ENCODE results near the gene RYR3. TPM values are rescaled to one million over a fixed set of nuclear protein-coding genes. Genes with fewer than 3 reads are reported as not detected.

The RYR3 gene
- total RNA-seq, 1 donor from 2014 or later, result under 0.01 TPM

GRCh38 chr15:33910741-33911140 is 600.0 kb downstream of the RYR3 start:
- Histone ChIP-seq H3K4me3 (ENCODE audit: low read depth, low read length) (no peak overlapping the region), H3K27me3 (ENCODE audit: control insufficient read depth, insufficient read depth, low read length) (no peaks in the 10 kb centered on the region), H3K36me3 (ENCODE audit: control insufficient read depth, insufficient read depth, low read length) (no peaks in the 10 kb centered on the region)
- FAIRE-seq (no peak), DNase-seq (ENCODE audit: low read depth) (peak; percentile 59)
- no peak for TF ChIP-seq CTCF (IDR thresholded peaks at IDR 0.05; ENCODE audit: insufficient read depth, low read length, severe bottlenecking)

- Histone ChIP-seq H3K27me3 (ENCODE audit: control insufficient read depth, insufficient read depth, low read length) (no peaks in the 10 kb centered on the region), H3K36me3 (ENCODE audit: control insufficient read depth, insufficient read depth, low read length) (no peaks in the 10 kb centered on the region), H3K4me3 (ENCODE audit: low read depth, low read length) (no peak overlapping the region)
- FAIRE-seq (no peak), DNase-seq (ENCODE audit: low read depth) (no peak)
- no peak for TF ChIP-seq CTCF (IDR thresholded peaks at IDR 0.05; ENCODE audit: insufficient read depth, low read length, severe bottlenecking)
Measured at GRCh38 chr15:33912326-33912725, 601.6 kb downstream of the RYR3 start.

GRCh38 chr15:33913459-33913858 is 602.7 kb downstream of the RYR3 start:
- Histone ChIP-seq H3K4me3 (ENCODE audit: low read depth, low read length) (no peak overlapping the region), H3K27me3 (ENCODE audit: control insufficient read depth, insufficient read depth, low read length) (no peaks in the 10 kb centered on the region), H3K36me3 (ENCODE audit: control insufficient read depth, insufficient read depth, low read length) (no peaks in the 10 kb centered on the region)
- no peak for FAIRE-seq
- TF ChIP-seq CTCF (IDR thresholded peaks at IDR 0.05; ENCODE audit: insufficient read depth, low read length, severe bottlenecking), result no peak
- DNase-seq (ENCODE audit: low read depth), result peak; percentile 51

Other genes starting within 250 kb of the RYR3 start
- 1.6 and 2.2 TPM in 2 replicates for gene FMN1, start 116.3 kb upstream of the RYR3 start, total RNA-seq